HUES6 (cell line): ENCODE results near the gene IRAK1.

Source experiments
- H3K27ac ChIP-seq: 2 replicates; pipeline ENCODE4 v1.7.0; 2013; ENCODE audit warnings: low read depth, mild to moderate bottlenecking, low read length, inconsistent platforms
- H3K27me3 ChIP-seq: 2 replicates; pipeline ENCODE4 v1.6.1; 2013; ENCODE audit warnings: low read length; ENCODE audit not compliant: control insufficient read depth, insufficient read depth
- H3K36me3 ChIP-seq: 2 replicates; pipeline ENCODE4 v1.6.1; 2013; ENCODE audit warnings: low read length; ENCODE audit not compliant: control insufficient read depth, insufficient read depth
- H3K4me1 ChIP-seq: 2 replicates; pipeline ENCODE4 v1.6.1; 2013; ENCODE audit warnings: low read length; ENCODE audit not compliant: control insufficient read depth, insufficient read depth
- H3K4me3 ChIP-seq: 2 replicates; pipeline ENCODE4 v1.5.1; 2013; ENCODE audit warnings: low read depth, low read length
- H3K9ac ChIP-seq: one replicate; pipeline ENCODE4 v1.6.1; 2013; ENCODE audit warnings: mild to moderate bottlenecking, low read length
- H3K9me3 ChIP-seq: 2 replicates; pipeline ENCODE4 v1.6.1; 2013; ENCODE audit warnings: low read depth, low read length; ENCODE audit not compliant: control insufficient read depth, insufficient read depth

The IRAK1 gene

GRCh38 chrX:153969125-153969903 is 50.4 kb downstream of the IRAK1 start:
- no peaks in the 10 kb centered on the region for H3K27me3 ChIP-seq
- H3K9ac ChIP-seq = peak overlapping the region; percentile 70
- peaks cover 47% of the 10 kb centered on the region for H3K4me1 ChIP-seq
- peak overlapping the region; percentile 81 for H3K4me3 ChIP-seq
- peaks cover 17% of the 10 kb centered on the region for H3K36me3 ChIP-seq
- no peaks in the 10 kb centered on the region for H3K9me3 ChIP-seq
- no peak overlapping the region for H3K27ac ChIP-seq

GRCh38 chrX:153968754-153969124 is 51.0 kb downstream of the IRAK1 start:
- H3K9ac ChIP-seq = peak overlapping the region; percentile 70
- H3K27ac ChIP-seq = no peak overlapping the region
- H3K4me3 ChIP-seq = peak overlapping the region; percentile 81
- H3K9me3 ChIP-seq = no peaks in the 10 kb centered on the region
- H3K27me3 ChIP-seq = no peaks in the 10 kb centered on the region
- peaks cover 23% of the 10 kb centered on the region for H3K36me3 ChIP-seq
- H3K4me1 ChIP-seq = peaks cover 41% of the 10 kb centered on the region

GRCh38 chrX:153968255-153968654 is 51.4 kb downstream of the IRAK1 start:
- Histone ChIP-seq H3K27ac (no peak overlapping the region), H3K27me3 (no peaks in the 10 kb centered on the region), H3K4me3 (peak overlapping the region; percentile 81), H3K4me1 (peaks cover 37% of the 10 kb centered on the region), H3K9me3 (no peaks in the 10 kb centered on the region), H3K9ac (peak overlapping the region; percentile 9), H3K36me3 (peaks cover 28% of the 10 kb centered on the region)

- Histone ChIP-seq H3K9ac (peak overlapping the region; percentile 3), H3K27ac (no peak overlapping the region)
Observed at GRCh38 chrX:153967536-153968224, 52.0 kb downstream of the IRAK1 start.

DNA sequence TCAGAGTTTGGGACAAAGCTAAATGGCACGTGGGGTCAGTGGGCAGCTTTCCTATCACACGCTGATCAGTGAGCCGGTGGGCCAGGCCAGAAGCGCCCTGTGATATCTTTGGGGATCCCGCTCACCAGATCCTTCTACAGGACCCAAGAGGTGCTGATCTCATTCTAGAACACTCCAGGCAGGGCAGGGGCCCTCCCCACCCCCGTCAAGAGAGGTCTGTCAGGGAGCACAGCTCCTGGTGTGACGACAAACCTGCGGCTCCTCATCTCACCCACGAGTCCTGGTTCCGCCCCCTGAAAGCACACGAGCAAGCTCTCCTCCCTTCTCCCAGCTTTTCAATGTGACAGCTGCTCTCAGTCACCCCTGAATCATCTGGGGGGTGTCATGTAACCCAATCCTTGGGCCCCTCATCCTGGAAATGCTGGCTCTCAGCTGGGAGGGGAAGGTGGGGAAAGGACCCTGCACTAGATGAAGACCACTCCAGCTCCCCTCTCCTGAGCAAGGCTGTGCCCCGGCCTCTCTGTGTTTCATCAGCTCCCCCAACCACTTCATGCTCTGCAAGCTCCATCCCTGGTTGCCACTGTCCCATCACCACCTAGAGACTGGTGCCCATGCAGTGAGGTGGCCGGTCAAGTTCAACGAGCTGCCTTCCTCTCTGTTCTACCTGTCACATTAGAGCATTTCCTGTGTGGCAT is 52.7 kb downstream of the IRAK1 start:
- peak overlapping the region; percentile 3 for H3K9ac ChIP-seq
- H3K36me3 ChIP-seq = peaks cover 41% of the 10 kb centered on the region
- H3K27me3 ChIP-seq = no peaks in the 10 kb centered on the region
- peak overlapping the region; percentile 13; the same call in 1 of the 2 replicates for H3K27ac ChIP-seq
- no peak overlapping the region for H3K4me3 ChIP-seq
- H3K4me1 ChIP-seq = peaks cover 36% of the 10 kb centered on the region
- no peaks in the 10 kb centered on the region for H3K9me3 ChIP-seq

More at GRCh38 chrX:153967536-153968224, 52.0 kb downstream of the IRAK1 start:
- Histone ChIP-seq H3K4me1 (peaks cover 36% of the 10 kb centered on the region), H3K36me3 (peaks cover 34% of the 10 kb centered on the region), H3K9me3 (no peaks in the 10 kb centered on the region), H3K27me3 (no peaks in the 10 kb centered on the region), H3K4me3 (peak overlapping the region; percentile 81; the same call in 1 of the 2 replicates)

- Histone ChIP-seq H3K36me3 (peaks cover 48% of the 10 kb centered on the region), H3K27ac (peak overlapping the region; percentile 13; the same call in 1 of the 2 replicates)
Observed at GRCh38 chrX:153966283-153966688, 53.4 kb downstream of the IRAK1 start.

DNA sequence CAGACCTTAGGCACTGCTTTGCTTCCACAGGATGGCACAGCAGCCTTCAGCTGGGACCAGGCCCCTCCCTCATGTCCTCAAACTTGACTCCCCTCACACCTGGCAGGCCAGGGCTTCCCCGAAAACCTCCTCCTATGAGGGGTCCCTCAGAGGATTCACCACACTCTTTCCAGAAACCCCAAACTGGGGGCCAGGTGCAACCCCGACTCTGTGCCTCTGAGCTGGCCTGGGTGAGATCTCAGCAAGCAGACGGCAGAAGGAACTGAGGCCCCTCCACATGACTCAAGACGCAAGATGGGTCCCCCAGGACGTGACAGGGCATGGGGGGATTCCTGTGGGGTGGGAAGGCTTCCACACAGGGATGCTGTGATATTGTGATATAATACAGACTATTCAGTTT is 54.3 kb downstream of the IRAK1 start:
- no peaks in the 10 kb centered on the region for H3K27me3 ChIP-seq
- H3K27ac ChIP-seq = no peak overlapping the region
- H3K4me1 ChIP-seq = peaks cover 36% of the 10 kb centered on the region
- H3K9me3 ChIP-seq = no peaks in the 10 kb centered on the region
- H3K9ac ChIP-seq = no peak overlapping the region
- peaks cover 56% of the 10 kb centered on the region for H3K36me3 ChIP-seq
- no peak overlapping the region for H3K4me3 ChIP-seq

More at GRCh38 chrX:153966283-153966688, 53.4 kb downstream of the IRAK1 start:
- Histone ChIP-seq H3K4me3 (no peak overlapping the region), H3K4me1 (peaks cover 36% of the 10 kb centered on the region), H3K27me3 (no peaks in the 10 kb centered on the region), H3K9me3 (no peaks in the 10 kb centered on the region), H3K9ac (no peak overlapping the region)

DNA sequence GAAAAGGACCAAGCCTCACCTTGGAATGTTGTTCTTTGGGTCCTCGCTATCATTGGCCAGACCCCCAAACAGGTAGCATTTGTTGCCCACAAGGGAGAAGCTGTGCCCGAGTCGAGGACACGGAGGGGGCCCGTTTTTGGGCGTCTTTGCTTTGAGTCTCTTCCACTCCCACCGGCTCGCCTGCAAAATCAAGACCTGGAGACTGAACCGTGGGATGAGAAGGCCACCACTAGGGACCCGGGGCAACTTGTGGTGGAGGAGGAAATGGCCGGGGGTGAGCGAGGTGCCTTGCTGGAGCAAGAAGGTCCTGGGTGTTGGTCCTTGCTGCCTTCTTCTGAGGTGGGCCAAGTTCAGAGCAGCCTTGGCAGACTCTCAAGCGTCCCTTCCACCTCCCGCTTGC is 55.6 kb downstream of the IRAK1 start:
- H3K36me3 ChIP-seq = peaks cover 69% of the 10 kb centered on the region
- no peaks in the 10 kb centered on the region; the same call in 1 of the 2 replicates for H3K9me3 ChIP-seq

GRCh38 chrX:153963546-153963945 is 56.2 kb downstream of the IRAK1 start:
- Histone ChIP-seq H3K36me3 (peaks cover 73% of the 10 kb centered on the region), H3K9ac (no peak overlapping the region), H3K27ac (no peak overlapping the region), H3K9me3 (no peaks in the 10 kb centered on the region; the same call in 1 of the 2 replicates), H3K27me3 (no peaks in the 10 kb centered on the region), H3K4me3 (no peak overlapping the region), H3K4me1 (peaks cover 25% of the 10 kb centered on the region)

More for the DNA sequence above, 55.6 kb downstream of the IRAK1 start:
- Histone ChIP-seq H3K27ac (no peak overlapping the region), H3K4me3 (no peak overlapping the region), H3K9ac (no peak overlapping the region), H3K4me1 (peaks cover 31% of the 10 kb centered on the region), H3K27me3 (no peaks in the 10 kb centered on the region)

- H3K4me3 ChIP-seq = no peak overlapping the region
- H3K27me3 ChIP-seq = no peaks in the 10 kb centered on the region
- H3K9ac ChIP-seq = no peak overlapping the region
- no peak overlapping the region for H3K27ac ChIP-seq
- peaks cover 3% of the 10 kb centered on the region; the same call in 1 of the 2 replicates for H3K4me1 ChIP-seq
- H3K9me3 ChIP-seq = no peaks in the 10 kb centered on the region; the same call in 1 of the 2 replicates
- peaks cover 83% of the 10 kb centered on the region for H3K36me3 ChIP-seq
Observed at GRCh38 chrX:153961292-153961691, 58.4 kb downstream of the IRAK1 start.
